ENCODE results near the gene PPFIA1.
"Not testable (repeated sequence)": the region's sequence is repeated elsewhere in the genome, so short reads cannot be mapped to it uniquely, and the experiment has no call there.

PPFIA1 gene

DNA sequence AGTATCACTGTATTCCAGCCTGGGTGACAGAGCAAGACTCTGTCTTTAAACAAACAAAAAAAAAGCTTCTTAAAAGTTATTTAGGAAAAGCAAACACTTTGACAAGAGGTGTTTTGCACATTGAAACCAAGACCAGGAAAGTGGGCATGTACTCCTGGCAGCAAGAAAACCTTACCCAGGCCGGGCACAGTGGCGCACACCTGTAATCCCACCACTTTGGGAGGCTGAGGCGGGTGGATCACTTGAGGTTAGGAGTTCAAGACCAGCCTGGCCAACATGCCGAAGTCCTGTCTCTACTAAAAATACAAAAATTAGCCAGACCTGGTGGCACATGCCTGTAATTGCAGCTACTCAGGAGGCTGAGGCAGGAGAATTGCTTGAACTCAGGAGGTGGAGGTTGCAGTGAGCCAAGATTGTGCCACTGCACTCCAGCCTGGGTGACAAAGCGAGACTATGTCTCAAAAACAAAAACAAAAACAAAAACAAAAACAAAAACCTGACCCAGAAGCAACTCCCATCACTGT is 60.9 kb downstream of the PPFIA1 start:
- H3K27me3 ChIP-seq (ENCODE audit: control insufficient read depth in 1 of 2, insufficient read depth in 2 of 2, low read length in 2 of 2); H3K4me3 ChIP-seq (ENCODE audit: low read depth in 1 of 2, low read length in 2 of 2); H3K9ac ChIP-seq (ENCODE audit: low read length); H3K27ac ChIP-seq (ENCODE audit: low read depth, low read length); H3K4me1 ChIP-seq (ENCODE audit: insufficient read depth, low read length); H3K9me3 ChIP-seq (ENCODE audit: low read length): not testable (repeated sequence)
- H3K36me3 ChIP-seq (ENCODE audit: insufficient read depth, low read length) = peaks cover 62% of the 10 kb centered on the region

DNA sequence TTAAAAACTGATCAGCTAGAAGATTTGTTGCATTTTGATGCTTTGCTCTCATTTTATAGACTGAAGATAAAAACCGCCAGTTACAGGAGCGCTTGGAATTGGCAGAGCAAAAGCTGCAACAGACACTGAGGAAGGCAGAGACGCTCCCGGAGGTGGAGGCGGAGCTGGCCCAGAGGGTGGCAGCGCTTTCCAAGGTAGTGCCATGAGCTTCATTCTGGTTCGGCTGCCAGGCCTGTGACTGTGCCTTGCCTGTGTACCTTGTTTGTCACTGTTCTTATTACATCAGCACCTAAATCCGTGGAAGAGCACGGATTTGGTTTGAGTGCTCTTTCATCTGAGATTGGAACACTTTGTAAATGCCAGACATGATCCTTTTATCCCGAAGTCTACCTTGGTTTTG is 61.4 kb downstream of the PPFIA1 start:
- no peak overlapping the region for H3K4me3 ChIP-seq (ENCODE audit: low read depth in 1 of 2, low read length in 2 of 2)
- no peak overlapping the region for H3K9ac ChIP-seq (ENCODE audit: low read length)
- H3K9me3 ChIP-seq (ENCODE audit: low read length) = no peaks in the 10 kb centered on the region
- H3K4me1 ChIP-seq (ENCODE audit: insufficient read depth, low read length) = peaks cover 3% of the 10 kb centered on the region
- no peak overlapping the region for H3K27ac ChIP-seq (ENCODE audit: low read depth, low read length)
- peaks cover 67% of the 10 kb centered on the region for H3K36me3 ChIP-seq (ENCODE audit: insufficient read depth, low read length)
- no peaks in the 10 kb centered on the region for H3K27me3 ChIP-seq (ENCODE audit: control insufficient read depth in 1 of 2, insufficient read depth in 2 of 2, low read length in 2 of 2)

DNA sequence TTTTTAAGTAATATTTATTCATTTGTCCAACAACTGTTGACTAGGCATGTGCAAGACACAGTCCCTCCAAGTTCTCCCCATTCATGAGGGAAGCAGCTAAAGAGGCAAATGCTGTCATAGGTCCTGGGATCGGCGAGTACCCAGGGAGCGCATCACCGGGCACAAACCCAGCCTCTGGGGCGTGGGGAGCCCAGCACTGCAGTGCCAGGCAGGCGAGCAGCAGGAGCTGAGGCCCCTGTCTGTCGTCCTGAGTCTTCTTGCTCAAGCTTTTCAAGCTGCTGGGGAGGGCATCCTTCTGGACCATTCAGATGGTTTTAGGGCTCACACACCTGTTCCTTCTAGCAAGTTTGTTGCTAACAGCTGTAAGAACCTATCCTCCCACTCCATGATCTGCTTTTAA is 62.1 kb downstream of the PPFIA1 start:
- H3K9me3 ChIP-seq (ENCODE audit: low read length) = no peaks in the 10 kb centered on the region
- peaks cover 74% of the 10 kb centered on the region for H3K36me3 ChIP-seq (ENCODE audit: insufficient read depth, low read length)
- H3K27ac ChIP-seq (ENCODE audit: low read depth, low read length) = no peak overlapping the region
- no peaks in the 10 kb centered on the region for H3K27me3 ChIP-seq (ENCODE audit: control insufficient read depth in 1 of 2, insufficient read depth in 2 of 2, low read length in 2 of 2)
- H3K4me1 ChIP-seq (ENCODE audit: insufficient read depth, low read length) = no peaks in the 10 kb centered on the region
- no peak overlapping the region for H3K9ac ChIP-seq (ENCODE audit: low read length)
- H3K4me3 ChIP-seq (ENCODE audit: low read depth in 1 of 2, low read length in 2 of 2) = no peak overlapping the region

DNA sequence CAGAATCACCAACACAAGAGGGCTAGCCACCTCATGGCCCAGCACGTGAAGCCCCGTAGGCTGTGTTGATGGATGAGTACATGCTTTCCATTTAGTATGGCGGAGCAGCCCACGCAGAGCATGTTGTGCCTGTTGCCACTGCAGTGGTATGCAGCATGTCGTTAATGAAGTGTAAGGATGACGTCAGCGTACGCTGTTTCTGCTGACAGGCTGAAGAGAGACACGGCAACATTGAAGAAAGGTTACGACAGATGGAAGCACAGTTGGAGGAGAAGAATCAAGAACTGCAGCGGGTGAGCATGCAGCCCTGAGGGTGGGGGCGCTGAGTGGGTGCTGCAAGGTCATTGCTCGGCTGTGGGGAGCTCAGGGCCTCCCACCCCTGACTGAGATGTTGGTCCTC is 62.8 kb downstream of the PPFIA1 start:
- Histone ChIP-seq H3K27me3 (ENCODE audit: control insufficient read depth in 1 of 2, insufficient read depth in 2 of 2, low read length in 2 of 2) (no peaks in the 10 kb centered on the region), H3K4me1 (ENCODE audit: insufficient read depth, low read length) (no peaks in the 10 kb centered on the region), H3K9me3 (ENCODE audit: low read length) (no peaks in the 10 kb centered on the region), H3K36me3 (ENCODE audit: insufficient read depth, low read length) (peaks cover 78% of the 10 kb centered on the region), H3K27ac (ENCODE audit: low read depth, low read length) (no peak overlapping the region), H3K4me3 (ENCODE audit: low read depth in 1 of 2, low read length in 2 of 2) (no peak overlapping the region), H3K9ac (ENCODE audit: low read length) (no peak overlapping the region)

DNA sequence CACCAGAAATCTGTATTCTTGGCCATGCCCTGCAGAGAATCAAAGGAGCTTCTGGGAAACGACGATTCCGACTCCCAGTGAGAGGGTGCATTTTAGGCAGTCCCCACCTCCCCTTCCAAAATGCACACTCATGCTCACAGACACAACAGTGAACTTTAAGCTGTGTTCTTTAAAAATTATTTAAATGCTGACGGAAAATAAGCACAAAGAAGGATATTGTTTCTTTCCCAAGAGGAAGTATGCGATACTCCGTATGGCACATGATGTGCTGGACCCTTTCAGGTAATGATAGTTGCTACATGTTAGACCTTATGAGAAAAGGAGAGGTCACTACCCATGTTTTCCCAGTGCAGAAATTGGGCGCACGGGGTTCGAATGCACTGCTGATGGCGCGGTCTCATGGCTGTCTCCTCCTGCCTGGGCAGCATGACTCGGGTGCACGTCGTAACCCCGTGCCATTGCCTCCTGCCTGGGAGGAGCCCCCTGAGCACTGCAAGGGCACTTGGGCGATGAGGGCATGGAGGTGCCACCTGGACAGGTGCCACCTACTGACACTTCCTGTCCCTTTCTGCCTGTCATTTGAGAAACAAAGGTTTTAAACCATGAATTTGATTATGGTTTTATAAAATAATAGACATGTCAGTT is 64.0 kb downstream of the PPFIA1 start:
- Histone ChIP-seq H3K36me3 (ENCODE audit: insufficient read depth, low read length) (peaks cover 87% of the 10 kb centered on the region), H3K9me3 (ENCODE audit: low read length) (no peaks in the 10 kb centered on the region)

DNA sequence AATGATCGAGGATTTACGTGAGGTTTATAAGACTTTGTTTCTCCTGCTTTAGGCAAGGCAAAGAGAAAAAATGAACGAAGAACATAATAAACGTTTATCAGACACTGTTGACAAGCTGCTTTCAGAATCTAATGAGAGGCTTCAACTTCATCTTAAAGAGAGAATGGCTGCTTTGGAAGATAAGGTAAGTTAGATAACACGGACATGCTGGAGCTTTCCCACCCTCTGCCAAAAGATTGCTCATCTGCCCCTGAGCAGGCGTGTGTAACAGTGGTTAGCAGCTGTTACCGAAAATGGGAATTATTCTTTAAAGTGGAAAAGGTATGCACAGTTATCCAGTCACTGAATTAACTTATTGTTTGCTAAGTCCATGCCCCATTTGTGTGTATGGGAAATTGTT is 65.0 kb downstream of the PPFIA1 start:
- H3K9me3 ChIP-seq (ENCODE audit: low read length) = no peaks in the 10 kb centered on the region
- peaks cover 84% of the 10 kb centered on the region for H3K36me3 ChIP-seq (ENCODE audit: insufficient read depth, low read length)
- no peaks in the 10 kb centered on the region for H3K4me1 ChIP-seq (ENCODE audit: insufficient read depth, low read length)
- H3K27me3 ChIP-seq (ENCODE audit: control insufficient read depth in 1 of 2, insufficient read depth in 2 of 2, low read length in 2 of 2) = no peaks in the 10 kb centered on the region
- H3K27ac ChIP-seq (ENCODE audit: low read depth, low read length) = no peak overlapping the region
- H3K9ac ChIP-seq (ENCODE audit: low read length) = no peak overlapping the region
- no peak overlapping the region for H3K4me3 ChIP-seq (ENCODE audit: low read depth in 1 of 2, low read length in 2 of 2)

More for the DNA sequence above, 64.0 kb downstream of the PPFIA1 start:
- Histone ChIP-seq H3K27me3 (ENCODE audit: control insufficient read depth in 1 of 2, insufficient read depth in 2 of 2, low read length in 2 of 2) (no peaks in the 10 kb centered on the region), H3K27ac (ENCODE audit: low read depth, low read length) (no peak overlapping the region), H3K9ac (ENCODE audit: low read length) (no peak overlapping the region), H3K4me3 (ENCODE audit: low read depth in 1 of 2, low read length in 2 of 2) (no peak overlapping the region), H3K4me1 (ENCODE audit: insufficient read depth, low read length) (no peaks in the 10 kb centered on the region)

DNA sequence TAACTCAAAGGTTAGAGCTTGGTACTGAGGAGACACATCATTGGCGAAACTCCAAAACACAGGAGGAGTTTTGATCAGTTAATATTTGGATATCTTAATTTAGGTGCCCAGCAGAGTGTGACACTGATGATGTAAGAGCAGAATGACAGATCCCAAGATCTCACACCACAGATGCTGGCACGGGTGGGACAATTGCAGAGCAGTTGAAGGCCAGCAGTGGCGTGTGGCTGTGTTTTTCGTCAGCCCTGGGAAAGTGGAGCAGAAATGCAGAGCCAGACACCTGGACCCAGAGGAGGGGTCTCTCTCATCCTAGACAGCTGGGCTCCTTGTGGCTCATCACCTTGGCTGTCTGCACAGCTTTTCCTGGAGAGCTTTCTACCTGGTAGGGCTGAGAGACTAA is 68.1 kb downstream of the PPFIA1 start:
- peaks cover 71% of the 10 kb centered on the region for H3K36me3 ChIP-seq (ENCODE audit: insufficient read depth, low read length)
- no peak overlapping the region for H3K4me3 ChIP-seq (ENCODE audit: low read depth in 1 of 2, low read length in 2 of 2)
- no peaks in the 10 kb centered on the region for H3K9me3 ChIP-seq (ENCODE audit: low read length)
- H3K9ac ChIP-seq (ENCODE audit: low read length) = no peak overlapping the region
- no peaks in the 10 kb centered on the region for H3K27me3 ChIP-seq (ENCODE audit: control insufficient read depth in 1 of 2, insufficient read depth in 2 of 2, low read length in 2 of 2)
- no peak overlapping the region for H3K27ac ChIP-seq (ENCODE audit: low read depth, low read length)
- no peaks in the 10 kb centered on the region for H3K4me1 ChIP-seq (ENCODE audit: insufficient read depth, low read length)

DNA sequence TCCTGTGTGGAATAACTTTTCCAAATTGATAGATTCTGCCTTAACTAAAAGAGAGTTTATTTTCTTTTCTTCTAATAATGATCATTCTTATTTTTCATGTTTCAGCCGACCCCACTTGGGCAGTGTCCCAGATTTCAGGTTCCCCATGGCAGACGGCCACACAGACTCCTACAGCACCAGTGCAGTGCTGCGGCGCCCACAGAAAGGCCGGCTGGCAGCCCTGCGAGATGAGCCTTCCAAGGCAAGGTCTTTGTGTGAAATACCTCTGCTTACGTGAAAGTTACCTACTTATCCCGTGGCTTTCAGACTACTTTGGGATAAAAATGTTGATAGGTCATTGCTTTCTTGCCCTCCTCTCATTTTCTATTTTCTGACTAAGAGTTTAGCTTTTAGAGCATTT is 68.6 kb downstream of the PPFIA1 start:
- no peak overlapping the region for H3K4me3 ChIP-seq (ENCODE audit: low read depth in 1 of 2, low read length in 2 of 2)
- H3K9me3 ChIP-seq (ENCODE audit: low read length) = no peaks in the 10 kb centered on the region
- H3K9ac ChIP-seq (ENCODE audit: low read length) = no peak overlapping the region
- peaks cover 70% of the 10 kb centered on the region for H3K36me3 ChIP-seq (ENCODE audit: insufficient read depth, low read length)
- no peaks in the 10 kb centered on the region for H3K4me1 ChIP-seq (ENCODE audit: insufficient read depth, low read length)
- no peaks in the 10 kb centered on the region for H3K27me3 ChIP-seq (ENCODE audit: control insufficient read depth in 1 of 2, insufficient read depth in 2 of 2, low read length in 2 of 2)
- no peak overlapping the region for H3K27ac ChIP-seq (ENCODE audit: low read depth, low read length)

DNA sequence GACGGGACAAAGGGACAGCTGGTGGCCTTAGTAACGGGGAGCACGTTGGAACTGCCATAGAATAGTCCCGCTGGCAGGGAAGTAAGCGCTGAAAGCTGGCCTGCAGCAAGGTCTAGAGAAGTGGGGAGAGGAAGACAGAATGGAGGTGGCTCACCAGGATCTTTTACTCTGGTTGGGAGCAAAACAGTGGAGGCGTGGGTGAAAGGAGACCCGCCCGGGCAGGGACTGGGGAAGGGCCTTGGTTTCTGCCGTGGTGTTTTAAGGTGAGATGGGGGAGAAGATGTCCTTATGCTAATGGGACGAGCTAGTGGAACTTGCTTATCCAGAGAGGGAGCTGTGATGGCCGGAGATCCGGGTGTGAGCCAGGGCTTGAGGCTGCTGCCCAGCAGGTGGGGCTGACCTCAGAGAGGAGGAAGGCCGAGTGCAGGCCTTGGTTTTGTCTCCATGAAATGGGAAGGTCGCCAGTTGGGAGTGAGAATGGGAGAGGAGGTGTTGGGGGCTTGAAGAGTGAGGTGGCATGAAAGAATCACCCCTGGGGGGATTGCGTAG is 71.5 kb downstream of the PPFIA1 start:
- no peak overlapping the region for H3K27ac ChIP-seq (ENCODE audit: low read depth, low read length)
- H3K4me1 ChIP-seq (ENCODE audit: insufficient read depth, low read length) = no peaks in the 10 kb centered on the region
- H3K9me3 ChIP-seq (ENCODE audit: low read length) = no peaks in the 10 kb centered on the region
- H3K4me3 ChIP-seq (ENCODE audit: low read depth in 1 of 2, low read length in 2 of 2) = no peak overlapping the region
- H3K27me3 ChIP-seq (ENCODE audit: control insufficient read depth in 1 of 2, insufficient read depth in 2 of 2, low read length in 2 of 2) = no peaks in the 10 kb centered on the region
- H3K9ac ChIP-seq (ENCODE audit: low read length) = no peak overlapping the region
- peaks cover 52% of the 10 kb centered on the region for H3K36me3 ChIP-seq (ENCODE audit: insufficient read depth, low read length)

DNA sequence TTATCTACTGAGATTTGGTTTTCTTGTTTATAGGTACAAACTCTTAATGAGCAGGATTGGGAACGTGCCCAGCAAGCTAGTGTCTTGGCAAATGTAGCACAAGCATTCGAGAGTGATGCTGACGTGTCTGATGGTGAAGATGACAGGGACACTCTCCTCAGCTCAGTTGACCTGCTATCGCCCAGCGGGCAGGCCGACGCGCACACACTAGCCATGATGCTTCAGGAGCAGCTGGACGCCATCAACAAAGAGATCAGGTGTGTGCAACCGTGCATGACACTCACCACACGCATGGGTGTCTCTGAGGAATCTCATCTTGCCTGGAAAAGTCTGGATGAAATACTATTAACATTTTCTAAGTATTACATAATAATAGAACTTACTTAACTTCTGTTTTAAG is 73.1 kb downstream of the PPFIA1 start:
- Histone ChIP-seq H3K9me3 (ENCODE audit: low read length) (no peaks in the 10 kb centered on the region), H3K4me1 (ENCODE audit: insufficient read depth, low read length) (no peaks in the 10 kb centered on the region), H3K4me3 (ENCODE audit: low read depth in 1 of 2, low read length in 2 of 2) (no peak overlapping the region), H3K9ac (ENCODE audit: low read length) (no peak overlapping the region), H3K36me3 (ENCODE audit: insufficient read depth, low read length) (peaks cover 40% of the 10 kb centered on the region), H3K27ac (ENCODE audit: low read depth, low read length) (no peak overlapping the region), H3K27me3 (ENCODE audit: control insufficient read depth in 1 of 2, insufficient read depth in 2 of 2, low read length in 2 of 2) (no peaks in the 10 kb centered on the region)

DNA sequence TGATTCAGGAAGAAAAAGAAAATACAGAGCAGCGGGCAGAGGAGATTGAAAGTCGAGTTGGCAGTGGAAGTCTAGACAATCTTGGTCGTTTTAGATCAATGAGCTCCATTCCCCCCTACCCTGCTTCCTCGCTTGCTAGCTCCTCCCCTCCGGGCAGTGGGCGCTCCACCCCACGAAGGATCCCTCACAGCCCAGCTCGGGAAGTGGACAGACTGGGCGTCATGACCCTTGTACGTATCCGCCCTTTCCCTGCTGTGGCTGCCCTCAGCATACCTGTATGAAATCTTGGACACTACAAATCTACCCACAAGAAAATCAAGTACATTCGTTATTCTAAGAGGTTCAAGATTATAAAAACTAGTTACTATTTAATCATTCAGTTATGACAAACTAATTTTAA is 77.7 kb downstream of the PPFIA1 start:
- no peak overlapping the region for H3K27ac ChIP-seq (ENCODE audit: low read depth, low read length)
- H3K4me3 ChIP-seq (ENCODE audit: low read depth in 1 of 2, low read length in 2 of 2) = no peak overlapping the region
- no peak overlapping the region for H3K9ac ChIP-seq (ENCODE audit: low read length)
- H3K4me1 ChIP-seq (ENCODE audit: insufficient read depth, low read length) = no peaks in the 10 kb centered on the region
- H3K36me3 ChIP-seq (ENCODE audit: insufficient read depth, low read length) = peaks cover 35% of the 10 kb centered on the region
- H3K9me3 ChIP-seq (ENCODE audit: low read length) = no peaks in the 10 kb centered on the region
- no peaks in the 10 kb centered on the region for H3K27me3 ChIP-seq (ENCODE audit: control insufficient read depth in 1 of 2, insufficient read depth in 2 of 2, low read length in 2 of 2)

DNA sequence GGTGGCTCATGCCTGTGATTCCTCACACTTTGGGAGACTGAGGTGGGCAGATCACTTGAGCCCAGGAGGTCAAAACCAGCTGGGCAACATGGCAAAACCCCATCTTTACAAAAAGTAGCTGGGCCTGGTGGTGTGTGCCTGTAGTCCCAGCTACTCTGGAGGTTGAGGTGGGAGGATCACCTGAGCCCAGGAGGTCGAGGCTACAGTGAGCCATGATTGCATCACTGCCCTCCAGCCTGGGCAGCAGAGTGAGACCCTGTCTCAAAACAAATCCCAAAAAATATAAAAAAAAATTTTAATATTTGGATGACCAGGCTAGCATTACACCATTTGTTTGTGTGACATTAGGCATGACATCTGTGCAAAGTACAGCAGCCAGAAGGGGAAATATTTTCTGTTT is 78.1 kb downstream of the PPFIA1 start:
- H3K9ac ChIP-seq (ENCODE audit: low read length) = no peak overlapping the region
- peaks cover 31% of the 10 kb centered on the region for H3K36me3 ChIP-seq (ENCODE audit: insufficient read depth, low read length)
- no peak overlapping the region for H3K27ac ChIP-seq (ENCODE audit: low read depth, low read length)
- H3K4me1 ChIP-seq (ENCODE audit: insufficient read depth, low read length) = no peaks in the 10 kb centered on the region
- no peak overlapping the region for H3K4me3 ChIP-seq (ENCODE audit: low read depth in 1 of 2, low read length in 2 of 2)
- no peaks in the 10 kb centered on the region for H3K9me3 ChIP-seq (ENCODE audit: low read length)
- no peaks in the 10 kb centered on the region for H3K27me3 ChIP-seq (ENCODE audit: control insufficient read depth in 1 of 2, insufficient read depth in 2 of 2, low read length in 2 of 2)
